Cardiac fibroblast (primary cell): Measurements from ENCODE around the gene PREX1.

ENCODE experiments used
- DNase-seq, 2 donors: peaks; one replicate each; pipeline versions ENCODE4 v3.0.0 to v3.0.0-alpha.2; 2010; ENCODE audit warnings: low read depth in 2 of 2
- H3K4me3 ChIP-seq, 2 donors: replicated peaks in 1 of 2; 1 replicate in 1 of 2; 2 replicates in 1 of 2; pipeline ENCODE4 v1.5.1; 2011; ENCODE audit warnings: low read depth in 2 of 2, low read length in 2 of 2, mild to moderate bottlenecking in 2 of 2, moderate library complexity in 1 of 2
- CTCF ChIP-seq: IDR thresholded peaks from one replicate; pipeline ENCODE4 v1.5.1; 2011; ENCODE audit warnings: low read depth, mild to moderate bottlenecking, low read length, inconsistent platforms

PREX1 gene

DNA sequence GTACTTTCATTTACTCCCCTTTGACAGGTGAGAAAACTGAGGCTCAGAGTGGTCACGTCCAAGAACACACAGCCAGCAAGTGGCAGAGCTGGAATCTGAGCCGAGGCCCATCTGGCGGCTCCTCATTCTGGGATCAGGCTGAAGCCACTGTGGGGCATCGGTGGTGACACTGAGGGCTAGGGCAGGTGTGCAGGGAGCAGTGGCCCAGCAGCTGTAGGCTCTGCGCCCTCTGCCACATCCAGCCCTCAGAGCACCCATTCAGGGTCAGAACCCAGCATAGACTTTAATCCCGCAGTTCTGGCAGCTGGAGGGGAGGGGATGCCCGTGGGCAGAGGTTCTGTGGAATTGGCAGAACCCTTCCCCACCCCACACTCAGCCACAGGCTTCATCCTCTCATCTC is 210.3 kb downstream of the PREX1 start:
- H3K4me3 ChIP-seq = no peak overlapping the region
- TF ChIP-seq CTCF = no peak
- no peak for DNase-seq

DNA sequence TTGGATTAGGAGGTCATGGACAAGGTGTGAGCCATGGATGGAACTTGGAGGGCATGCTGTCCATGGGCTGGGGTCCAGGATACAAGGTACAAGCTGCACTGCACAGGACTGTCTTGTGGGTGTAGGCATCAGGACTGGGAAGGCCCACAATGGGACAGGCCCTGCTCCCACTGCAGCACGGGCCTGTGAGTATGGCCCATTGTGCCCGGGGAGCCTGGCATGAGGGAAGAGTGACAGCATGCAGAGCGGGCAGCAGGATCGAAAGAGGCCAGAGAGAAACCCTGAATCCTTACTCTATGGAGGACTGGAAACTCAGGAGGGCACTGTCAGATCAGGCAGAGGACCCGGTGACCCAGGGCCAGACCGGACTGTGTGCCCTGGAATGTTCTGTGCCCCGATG is 211.3 kb downstream of the PREX1 start:
- DNase-seq = no peak
- no peak overlapping the region for H3K4me3 ChIP-seq
- TF ChIP-seq CTCF = no peak

- no peak overlapping the region for H3K4me3 ChIP-seq
- no peak for TF ChIP-seq CTCF
- no peak for DNase-seq
Measured at GRCh38 chr20:48615871-48616270, 211.9 kb downstream of the PREX1 start.

DNA sequence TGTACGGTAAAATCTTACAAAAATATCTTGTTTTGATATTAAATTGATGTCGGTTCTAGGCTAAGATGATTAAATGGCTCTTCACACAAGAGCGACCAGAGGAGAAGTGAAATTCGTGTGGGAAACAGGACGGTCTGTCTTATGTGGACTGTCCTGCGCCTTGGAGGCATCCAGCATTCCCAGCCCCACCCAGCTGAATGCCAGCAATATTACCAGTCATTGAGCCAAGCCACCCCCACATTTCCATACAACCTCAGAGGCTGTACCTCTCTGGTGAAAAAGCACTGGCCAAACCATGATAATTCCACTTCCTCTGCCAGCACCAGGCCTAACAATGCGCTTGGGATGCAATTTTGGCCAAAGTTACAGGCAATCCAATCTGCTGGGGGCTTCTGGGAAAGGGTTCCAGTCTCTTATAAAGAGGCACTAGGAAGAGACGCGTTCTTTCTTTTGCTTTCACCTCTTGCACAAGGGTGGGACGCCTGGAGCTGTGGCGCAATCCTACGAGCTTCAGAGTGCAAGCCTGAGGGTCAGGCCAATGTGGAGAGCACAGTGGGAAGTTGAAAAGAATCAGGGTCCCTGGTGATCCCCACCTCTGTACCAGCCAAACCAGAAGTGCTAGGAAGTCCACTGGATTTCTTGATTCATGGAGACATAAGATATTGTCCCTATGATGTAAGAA is 213.1 kb downstream of the PREX1 start:
- TF ChIP-seq CTCF = no peak
- no peak for DNase-seq

GRCh38 chr20:48613926-48614325 is 213.9 kb downstream of the PREX1 start:
- no peak for TF ChIP-seq CTCF
- H3K4me3 ChIP-seq = no peak overlapping the region
- DNase-seq = no peak

More for the DNA sequence above, 213.1 kb downstream of the PREX1 start:
- H3K4me3 ChIP-seq = no peak overlapping the region

- no peak overlapping the region for H3K4me3 ChIP-seq
- DNase-seq = no peak
- TF ChIP-seq CTCF = no peak
Measured at GRCh38 chr20:48612335-48612734, 215.5 kb downstream of the PREX1 start.

- no peak overlapping the region for H3K4me3 ChIP-seq
- no peak for TF ChIP-seq CTCF
- no peak for DNase-seq
Measured at GRCh38 chr20:48610996-48611395, 216.8 kb downstream of the PREX1 start.
